ENCODE data around the gene GMFB.

Gene GMFB

DNA sequence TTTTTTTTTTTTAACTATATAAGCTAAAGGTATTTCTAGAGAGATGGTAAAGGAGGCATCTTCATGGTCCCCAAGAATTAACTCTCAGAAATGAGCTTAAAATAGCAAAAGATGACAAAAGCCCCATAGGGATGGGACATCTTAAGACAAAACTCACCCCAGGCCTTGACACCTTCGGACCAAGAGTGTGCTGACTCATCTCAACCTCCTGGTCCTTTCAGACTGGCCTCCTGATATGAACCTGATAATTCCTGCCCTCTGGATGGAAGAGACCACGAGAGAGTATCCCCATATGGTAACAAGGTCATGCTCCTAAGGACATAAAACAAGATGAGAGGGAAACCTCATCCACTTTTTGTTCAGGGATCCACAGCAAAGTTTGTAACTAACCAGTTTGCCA lies 8.4 kb upstream of the GMFB start:
- WGBS (ENCODE audit: insufficient coverage, insufficient read length): no CpG with 5 or more reads among the region's 2 CpGs
- Histone ChIP-seq H3K4me3 (ENCODE audit: low read length) (no peak overlapping the region), H3K36me3 (ENCODE audit: control insufficient read depth, insufficient read depth, low read length) (no peaks in the 10 kb centered on the region), H3K9me3 (ENCODE audit: control insufficient read depth, insufficient read depth, low read length) (no peaks in the 10 kb centered on the region), H3K27me3 (ENCODE audit: control insufficient read depth, insufficient read depth, low read length) (no peaks in the 10 kb centered on the region), H3K27ac (ENCODE audit: low read length) (no peak overlapping the region), H3K4me1 (ENCODE audit: control insufficient read depth, insufficient read depth, low read length) (0 out of 2 replicates have a peak, but pooled peaks cover 2% of the 10 kb centered on the region)
- no peak for DNase-seq (ENCODE audit: low read depth, low spot score)

DNA sequence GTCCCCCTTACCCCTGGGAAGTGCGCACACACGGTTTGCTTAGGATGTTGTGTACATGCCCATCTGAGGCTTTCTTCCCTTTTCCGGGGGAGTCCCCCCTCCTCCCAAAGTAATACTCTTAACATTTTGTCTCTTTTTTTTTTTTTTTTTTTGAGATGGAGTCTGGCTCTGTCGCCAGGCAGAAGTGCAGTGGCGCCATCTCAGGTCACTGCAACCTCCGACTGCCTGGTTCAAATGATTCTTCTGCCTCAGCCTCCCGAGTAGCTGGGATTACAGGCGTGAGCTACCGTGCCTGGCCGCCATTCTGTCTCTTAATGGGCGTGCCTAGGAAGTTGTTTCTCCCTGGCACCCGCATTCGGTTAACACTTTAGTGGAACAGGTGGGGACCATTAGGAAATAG lies 4.5 kb upstream of the GMFB start:
- no CpG with 5 or more reads among the region's 13 CpGs for WGBS (ENCODE audit: insufficient coverage, insufficient read length)
- Histone ChIP-seq H3K27ac (ENCODE audit: low read length) (no peak overlapping the region), H3K27me3 (ENCODE audit: control insufficient read depth, insufficient read depth, low read length) (no peaks in the 10 kb centered on the region), H3K4me1 (ENCODE audit: control insufficient read depth, insufficient read depth, low read length) (peaks cover 2% of the 10 kb centered on the region; the same call in 1 of the 2 replicates), H3K4me3 (ENCODE audit: low read length) (no peak overlapping the region), H3K36me3 (ENCODE audit: control insufficient read depth, insufficient read depth, low read length) (no peaks in the 10 kb centered on the region), H3K9me3 (ENCODE audit: control insufficient read depth, insufficient read depth, low read length) (no peaks in the 10 kb centered on the region)
- DNase-seq (ENCODE audit: low read depth, low spot score): no peak

DNA sequence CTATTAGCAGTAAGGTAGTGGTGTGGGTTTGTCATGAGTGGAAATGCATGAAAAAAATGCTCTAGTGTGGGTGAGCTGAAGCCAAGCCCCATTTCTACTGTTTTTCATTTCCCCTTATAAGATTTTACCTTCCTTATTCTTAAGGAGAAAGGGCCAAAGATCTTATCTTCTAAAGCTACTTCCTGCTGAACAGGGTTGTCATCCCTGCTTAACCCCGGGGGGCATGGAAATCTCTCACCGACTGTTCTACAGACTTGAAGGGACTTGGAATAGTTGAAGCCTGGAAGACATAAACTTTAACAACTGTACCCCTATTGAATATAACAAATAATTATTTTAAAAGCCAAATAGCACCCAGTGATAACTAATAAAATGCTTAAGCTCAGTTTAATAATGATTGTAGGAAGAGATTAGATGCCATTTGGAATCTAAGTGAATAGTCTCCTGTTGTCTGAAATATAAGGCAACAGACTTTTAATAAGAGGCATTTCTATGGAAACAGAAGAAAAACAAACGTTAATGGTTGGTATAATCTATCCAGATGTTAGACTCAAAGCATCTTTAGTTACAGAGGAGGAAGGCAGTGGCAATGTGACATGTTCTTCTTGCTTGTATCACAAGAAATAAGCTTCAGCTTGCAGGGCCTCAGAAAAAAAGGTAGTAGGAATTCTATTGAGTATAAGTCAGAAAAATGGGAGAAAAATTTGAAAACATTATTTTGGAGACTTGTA lies 1.8 kb upstream of the GMFB start:
- Histone ChIP-seq H3K27me3 (ENCODE audit: control insufficient read depth, insufficient read depth, low read length) (no peaks in the 10 kb centered on the region), H3K4me1 (ENCODE audit: control insufficient read depth, insufficient read depth, low read length) (peaks cover 2% of the 10 kb centered on the region; the same call in 1 of the 2 replicates), H3K9me3 (ENCODE audit: control insufficient read depth, insufficient read depth, low read length) (no peaks in the 10 kb centered on the region), H3K4me3 (ENCODE audit: low read length) (no peak overlapping the region), H3K36me3 (ENCODE audit: control insufficient read depth, insufficient read depth, low read length) (no peaks in the 10 kb centered on the region), H3K27ac (ENCODE audit: low read length) (no peak overlapping the region)
- no peak for DNase-seq (ENCODE audit: low read depth, low spot score)
- no CpG with 5 or more reads among the region's 3 CpGs for WGBS (ENCODE audit: insufficient coverage, insufficient read length)

DNA sequence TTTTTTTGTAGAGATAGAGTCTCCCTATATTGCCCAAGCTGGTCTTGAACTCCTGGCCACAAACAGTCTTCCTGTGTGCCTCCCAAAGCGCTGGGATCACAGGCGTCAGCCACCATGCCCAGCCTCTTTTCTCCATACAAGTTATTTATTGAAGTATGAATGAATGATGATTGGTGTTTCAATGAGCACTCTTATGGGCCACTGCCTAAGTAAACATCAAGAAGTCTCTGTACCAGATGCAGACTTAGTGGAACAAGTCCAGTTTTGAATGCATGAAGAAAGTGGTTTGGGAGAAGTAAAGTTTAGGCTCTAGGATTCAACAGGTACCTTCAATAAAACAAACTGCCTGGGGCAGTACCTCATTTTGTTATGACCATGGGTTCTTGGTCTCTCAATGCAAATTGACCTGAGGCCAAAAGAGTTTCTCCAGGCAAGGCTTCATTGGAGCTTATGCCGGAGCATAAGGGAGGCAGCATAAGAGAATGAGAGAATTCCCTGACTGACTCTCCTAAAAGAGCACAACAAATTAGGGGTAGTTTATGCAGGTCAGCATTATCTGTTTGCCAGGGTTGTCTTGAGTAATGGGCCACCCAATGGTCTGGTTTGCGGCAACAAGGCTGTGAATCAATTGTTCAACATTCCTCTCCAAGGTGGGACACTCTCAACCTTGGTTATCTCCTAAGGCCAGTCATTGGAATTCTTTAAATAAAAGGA lies 1.1 kb upstream of the GMFB start:
- H3K36me3 ChIP-seq (ENCODE audit: control insufficient read depth, insufficient read depth, low read length): no peaks in the 10 kb centered on the region
- no CpG with 5 or more reads among the region's 4 CpGs for WGBS (ENCODE audit: insufficient coverage, insufficient read length)
- H3K27me3 ChIP-seq (ENCODE audit: control insufficient read depth, insufficient read depth, low read length): no peaks in the 10 kb centered on the region
- H3K4me3 ChIP-seq (ENCODE audit: low read length): no peak overlapping the region
- H3K9me3 ChIP-seq (ENCODE audit: control insufficient read depth, insufficient read depth, low read length): no peaks in the 10 kb centered on the region
- no peak overlapping the region for H3K27ac ChIP-seq (ENCODE audit: low read length)
- DNase-seq (ENCODE audit: low read depth, low spot score): no peak
- H3K4me1 ChIP-seq (ENCODE audit: control insufficient read depth, insufficient read depth, low read length): peaks cover 2% of the 10 kb centered on the region; the same call in 1 of the 2 replicates

DNA sequence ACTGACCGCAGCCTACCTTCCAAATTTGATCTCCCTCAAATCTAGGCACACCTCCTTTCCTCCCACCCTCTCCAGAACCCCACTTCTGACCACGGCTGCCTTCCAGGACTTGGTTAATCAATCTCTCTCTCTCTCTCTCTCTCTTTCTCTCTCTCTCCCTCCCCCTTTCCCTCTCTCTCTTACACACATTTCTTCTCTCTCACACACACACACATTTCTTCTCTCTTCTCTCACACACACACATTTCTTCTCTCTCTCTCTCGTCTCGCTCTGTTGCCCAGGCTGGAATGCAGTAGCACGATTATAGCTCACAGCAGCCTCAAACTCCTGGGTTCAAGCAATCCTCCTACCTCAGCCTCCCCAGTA lies 521 bp upstream of the GMFB start:
- Histone ChIP-seq H3K4me3 (ENCODE audit: low read length) (peak overlapping the region; percentile 97; the same call in 1 of the 2 replicates), H3K36me3 (ENCODE audit: control insufficient read depth, insufficient read depth, low read length) (no peaks in the 10 kb centered on the region), H3K9me3 (ENCODE audit: control insufficient read depth, insufficient read depth, low read length) (no peaks in the 10 kb centered on the region), H3K4me1 (ENCODE audit: control insufficient read depth, insufficient read depth, low read length) (peaks cover 2% of the 10 kb centered on the region; the same call in 1 of the 2 replicates), H3K27ac (ENCODE audit: low read length) (no peak overlapping the region), H3K27me3 (ENCODE audit: control insufficient read depth, insufficient read depth, low read length) (no peaks in the 10 kb centered on the region)
- 100% methylated on average over 2 of the region's 5 CpGs for WGBS (ENCODE audit: insufficient coverage, insufficient read length)
- DNase-seq (ENCODE audit: low read depth, low spot score): no peak

DNA sequence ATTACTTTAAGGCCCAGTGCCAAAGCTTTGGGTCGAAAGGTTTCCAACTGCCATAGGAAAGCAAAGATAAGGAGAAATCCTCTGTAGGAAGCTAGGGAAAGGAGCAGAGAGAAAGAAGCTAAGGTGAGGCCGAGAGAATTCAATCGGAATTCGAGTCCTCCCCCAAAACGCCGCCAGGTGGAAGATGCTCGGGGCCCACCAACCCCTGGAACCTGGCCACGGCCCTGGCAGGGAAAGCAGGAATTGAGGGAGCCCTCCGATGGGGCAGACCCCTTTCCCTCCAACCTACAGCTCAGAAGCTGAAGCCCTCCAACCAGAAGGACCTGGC lies 498 bp downstream of the GMFB start:
- peaks cover 2% of the 10 kb centered on the region; the same call in 1 of the 2 replicates for H3K4me1 ChIP-seq (ENCODE audit: control insufficient read depth, insufficient read depth, low read length)
- no CpG with 5 or more reads among the region's 9 CpGs for WGBS (ENCODE audit: insufficient coverage, insufficient read length)
- H3K27ac ChIP-seq (ENCODE audit: low read length): no peak overlapping the region
- no peaks in the 10 kb centered on the region for H3K36me3 ChIP-seq (ENCODE audit: control insufficient read depth, insufficient read depth, low read length)
- H3K27me3 ChIP-seq (ENCODE audit: control insufficient read depth, insufficient read depth, low read length): no peaks in the 10 kb centered on the region
- H3K9me3 ChIP-seq (ENCODE audit: control insufficient read depth, insufficient read depth, low read length): no peaks in the 10 kb centered on the region
- DNase-seq (ENCODE audit: low read depth, low spot score): no peak
- peak overlapping the region; percentile 97; the same call in 1 of the 2 replicates for H3K4me3 ChIP-seq (ENCODE audit: low read length)

DNA sequence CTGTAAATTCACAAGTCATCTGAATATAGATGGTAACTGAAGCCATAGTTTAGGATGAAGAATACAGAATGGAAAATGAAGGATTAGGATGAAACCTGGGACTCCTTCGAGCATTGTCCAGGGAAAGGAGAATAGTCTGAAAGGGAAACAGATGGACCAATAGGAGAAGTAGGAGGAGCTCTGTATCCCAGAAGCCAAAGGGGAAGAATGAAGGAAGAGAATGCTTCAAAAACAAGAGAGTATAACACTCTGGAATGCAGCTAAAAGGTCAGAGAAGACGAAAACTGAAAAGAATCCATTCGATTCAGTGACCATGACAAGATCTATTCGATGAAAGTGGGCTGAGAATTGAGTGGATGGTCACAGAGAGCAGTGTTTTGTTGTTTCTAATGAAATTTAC lies 1.0 kb downstream of the GMFB start:
- Histone ChIP-seq H3K9me3 (ENCODE audit: control insufficient read depth, insufficient read depth, low read length) (no peaks in the 10 kb centered on the region), H3K4me1 (ENCODE audit: control insufficient read depth, insufficient read depth, low read length) (no peaks in the 10 kb centered on the region; the same call in 1 of the 2 replicates), H3K4me3 (ENCODE audit: low read length) (peak overlapping the region; percentile 10; the same call in 1 of the 2 replicates), H3K27ac (ENCODE audit: low read length) (no peak overlapping the region), H3K27me3 (ENCODE audit: control insufficient read depth, insufficient read depth, low read length) (no peaks in the 10 kb centered on the region), H3K36me3 (ENCODE audit: control insufficient read depth, insufficient read depth, low read length) (no peaks in the 10 kb centered on the region)
- DNase-seq (ENCODE audit: low read depth, low spot score): no peak
- no CpG with 5 or more reads among the region's 4 CpGs for WGBS (ENCODE audit: insufficient coverage, insufficient read length)

DNA sequence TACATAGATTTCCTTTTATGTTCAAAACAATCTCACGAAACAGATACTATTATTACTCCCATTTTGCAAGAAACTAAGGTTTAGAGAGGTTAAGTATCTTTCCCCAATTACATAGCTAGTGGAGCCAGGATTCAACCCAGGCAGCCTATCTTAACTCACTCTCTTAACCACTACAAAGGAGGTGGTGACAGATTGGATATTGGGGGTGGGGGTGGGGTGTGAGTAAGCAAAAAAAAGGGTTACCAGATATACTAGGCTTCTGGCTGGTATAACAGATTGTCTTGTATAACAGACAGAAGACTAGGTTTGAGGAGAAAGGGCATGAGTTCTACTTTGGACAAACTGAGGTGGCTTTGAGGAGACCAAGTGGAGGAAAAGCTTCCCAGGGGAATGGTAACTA lies 2.1 kb downstream of the GMFB start:
- H3K27ac ChIP-seq (ENCODE audit: low read length): no peak overlapping the region
- no peaks in the 10 kb centered on the region for H3K27me3 ChIP-seq (ENCODE audit: control insufficient read depth, insufficient read depth, low read length)
- WGBS (ENCODE audit: insufficient coverage, insufficient read length): no CpG with 5 or more reads among the region's 1 CpG
- no peak overlapping the region for H3K4me3 ChIP-seq (ENCODE audit: low read length)
- no peaks in the 10 kb centered on the region; the same call in 1 of the 2 replicates for H3K4me1 ChIP-seq (ENCODE audit: control insufficient read depth, insufficient read depth, low read length)
- no peaks in the 10 kb centered on the region for H3K36me3 ChIP-seq (ENCODE audit: control insufficient read depth, insufficient read depth, low read length)
- H3K9me3 ChIP-seq (ENCODE audit: control insufficient read depth, insufficient read depth, low read length): no peaks in the 10 kb centered on the region
- no peak for DNase-seq (ENCODE audit: low read depth, low spot score)

DNA sequence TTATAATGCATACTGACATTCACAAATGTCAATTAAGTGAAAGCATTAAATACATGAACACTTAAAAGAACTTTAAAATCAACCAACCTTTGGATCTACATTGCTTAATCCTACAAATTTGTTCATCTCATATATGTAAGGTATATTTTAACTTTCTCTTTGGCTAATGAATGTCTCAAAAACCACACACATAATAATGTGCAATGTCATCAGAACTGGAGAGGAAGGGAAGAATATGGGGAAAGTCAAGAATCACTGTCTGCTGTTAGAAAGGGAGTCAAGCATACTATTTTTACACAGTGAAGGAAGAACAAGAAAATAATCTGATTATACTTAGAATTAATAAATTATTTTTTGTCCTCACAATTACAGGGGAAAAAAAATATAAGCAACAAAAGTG lies 4.9 kb downstream of the GMFB start:
- no peak for DNase-seq (ENCODE audit: low read depth, low spot score)
- H3K36me3 ChIP-seq (ENCODE audit: control insufficient read depth, insufficient read depth, low read length): no peaks in the 10 kb centered on the region
- H3K4me1 ChIP-seq (ENCODE audit: control insufficient read depth, insufficient read depth, low read length): no peaks in the 10 kb centered on the region
- H3K27me3 ChIP-seq (ENCODE audit: control insufficient read depth, insufficient read depth, low read length): no peaks in the 10 kb centered on the region
- no peak overlapping the region for H3K4me3 ChIP-seq (ENCODE audit: low read length)
- no peak overlapping the region for H3K27ac ChIP-seq (ENCODE audit: low read length)
- no peaks in the 10 kb centered on the region for H3K9me3 ChIP-seq (ENCODE audit: control insufficient read depth, insufficient read depth, low read length)

DNA sequence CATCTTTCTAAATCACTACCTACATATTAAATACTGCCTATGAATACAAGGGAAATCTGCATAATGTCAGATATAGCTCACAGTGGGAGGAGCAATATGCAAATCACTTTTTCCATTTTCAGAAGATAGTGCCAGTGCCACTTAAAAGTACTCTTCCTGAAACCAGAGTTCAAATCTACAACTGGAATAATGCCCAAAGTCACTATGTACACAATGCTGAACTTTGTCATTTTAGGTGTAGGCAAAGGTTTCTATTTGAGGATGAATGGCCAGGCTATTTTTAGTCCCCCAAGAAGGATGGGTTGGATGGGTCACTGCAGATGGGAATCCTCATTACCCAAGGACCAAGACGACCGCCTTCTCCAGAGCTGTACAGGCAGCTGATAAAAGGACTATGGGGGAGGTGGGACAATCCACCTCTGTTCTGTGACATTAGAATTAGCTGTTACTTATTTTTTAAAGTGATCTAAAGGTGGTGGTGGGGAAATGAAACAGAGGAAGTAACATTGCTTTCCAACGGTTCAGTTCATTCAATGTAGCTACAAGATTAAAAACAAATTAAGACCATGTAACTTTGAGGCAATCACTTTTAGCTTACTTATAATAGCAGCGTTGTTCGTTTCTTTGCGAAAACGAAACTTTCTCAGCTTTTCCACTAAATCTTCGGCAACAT lies 5.6 kb downstream of the GMFB start:
- Histone ChIP-seq H3K4me3 (ENCODE audit: low read length) (no peak overlapping the region), H3K4me1 (ENCODE audit: control insufficient read depth, insufficient read depth, low read length) (no peaks in the 10 kb centered on the region), H3K27ac (ENCODE audit: low read length) (no peak overlapping the region), H3K27me3 (ENCODE audit: control insufficient read depth, insufficient read depth, low read length) (no peaks in the 10 kb centered on the region), H3K9me3 (ENCODE audit: control insufficient read depth, insufficient read depth, low read length) (no peaks in the 10 kb centered on the region), H3K36me3 (ENCODE audit: control insufficient read depth, insufficient read depth, low read length) (no peaks in the 10 kb centered on the region)
- no CpG with 5 or more reads among the region's 8 CpGs for WGBS (ENCODE audit: insufficient coverage, insufficient read length)
- DNase-seq (ENCODE audit: low read depth, low spot score): no peak
